GM12878 (cell line): ENCODE data around the gene SOX12. TPM values are rescaled to one million over a fixed set of nuclear protein-coding genes. Genes with fewer than 3 reads are reported as not detected.

Experiments
- ATAC-seq: fragments of 200-7000 bp; cut with Tn5 transposase; 3 replicates; pipeline ENCODE4 v1.9.1; 2020; ENCODE audit warnings: mild to moderate bottlenecking, moderate library complexity
- BruUV-seq: library from RNA; stranded (reverse); fragments of 400-500 nt; replicated peaks from 2 replicates; lab custom pipeline; 2021; lab: Mats Ljungman, UMichigan
- CTCF ChIA-PET: fragments of 300-600 bp; sonication (Branson Sonifier 250); formaldehyde crosslinking; extraction: SDS; loops from one replicate; lab custom pipeline; 2021; ENCODE audit warnings: inconsistent platforms; lab: Yijun Ruan, JAX
- POLR2A ChIA-PET: fragments of 350-600 bp; formaldehyde crosslinking; extraction: SDS; loops from one replicate; lab custom pipeline; 2021; ENCODE audit warnings: inconsistent platforms; lab: Charles Lee
- RAD21 ChIA-PET: fragments of 300-600 bp; sonication (Branson Sonifier 250); formaldehyde crosslinking; loops from one replicate; lab custom pipeline; 2023; ENCODE audit warnings: antibody characterized with exemption; ENCODE audit not compliant: unreplicated experiment; lab: Charles Lee
- SMC1A ChIA-PET: fragments of 300-600 bp; sonication (Branson Sonifier 250); formaldehyde crosslinking; loops from one replicate; lab custom pipeline; 2023; ENCODE audit not compliant: unreplicated experiment, uncharacterized antibody; lab: Charles Lee
- DNase-seq: peaks from one replicate; pipeline ENCODE4 v3.0.0-alpha.2; 2011; ENCODE audit warnings: low read depth, low spot score
- FAIRE-seq: peaks from 3 replicates; lab custom pipeline; 2011; peaks lifted over from hg19 to GRCh38; lab: Jason Lieb, UNC
- H2AFZ ChIP-seq: 2 replicates; pipeline ENCODE4 v1.6.0; 2011; ENCODE audit warnings: low read depth, low read length, control low read depth; ENCODE audit not compliant: control insufficient read depth
- H3K27ac ChIP-seq: 2 replicates; pipeline ENCODE4 v1.5.1; 2011; ENCODE audit warnings: control low read depth; ENCODE audit not compliant: control insufficient read depth, insufficient read depth
- H3K27me3 ChIP-seq, 2 experiments: replicated peaks in 1 of 2; 2 replicates each; pipeline versions ENCODE4 v1.6.0 to v1.6.1; 2011; ENCODE audit warnings: low read length in 1 of 2; ENCODE audit not compliant: control insufficient read depth in 2 of 2, insufficient read depth in 2 of 2
- H3K36me3 ChIP-seq, 2 experiments: 2 replicates each; pipeline ENCODE4 v1.5.1; 2011; ENCODE audit warnings: low read length in 1 of 2; ENCODE audit not compliant: control insufficient read depth in 2 of 2, insufficient read depth in 2 of 2
- H3K4me1 ChIP-seq: 2 replicates; pipeline ENCODE4 v1.6.1; 2011; ENCODE audit warnings: mild to moderate bottlenecking, low read length, moderate library complexity, mixed read lengths; ENCODE audit not compliant: control insufficient read depth, insufficient read depth
- H3K4me2 ChIP-seq: 2 replicates; pipeline ENCODE4 v1.6.0; 2011; ENCODE audit warnings: control low read depth; ENCODE audit not compliant: control insufficient read depth, insufficient read depth
- H3K4me3 ChIP-seq: fragments of 200-600 bp; sonication (generic); 2 replicates; pipeline ENCODE4 v1.5.1; 2016
- H3K79me2 ChIP-seq: 2 replicates; pipeline ENCODE4 v1.6.0; 2011; ENCODE audit warnings: low read length; ENCODE audit not compliant: control insufficient read depth, insufficient read depth
- H3K9ac ChIP-seq: 2 replicates; pipeline ENCODE4 v1.8.0; 2011; ENCODE audit warnings: low read length, control low read depth, mixed read lengths; ENCODE audit not compliant: control insufficient read depth, insufficient read depth
- H3K9me3 ChIP-seq: replicated peaks from 3 replicates; pipeline ENCODE4 v1.5.1; 2011; ENCODE audit warnings: mild to moderate bottlenecking, low read length; ENCODE audit not compliant: control insufficient read depth, insufficient read depth
- H4K20me1 ChIP-seq: 2 replicates; pipeline ENCODE4 v1.6.0; 2011; ENCODE audit not compliant: control insufficient read depth, insufficient read depth
- CHD2 ChIP-seq: IDR thresholded peaks from 2 replicates; pipeline ENCODE4 v1.6.1; 2011; ENCODE audit warnings: low read depth, low read length, improper control_type of control experiment, borderline replicate concordance
- ETV6 ChIP-seq, 2 experiments: fragments of 450-650 bp in 1 of 2; IDR thresholded peaks in 1 of 2; conservative IDR thresholded peaks in 1 of 2; 2 replicates each; pipeline ENCODE4 v1.6.1; 2014; ENCODE audit warnings: antibody characterized with exemption in 1 of 2, borderline replicate concordance in 1 of 2, low read depth in 1 of 2, mild to moderate bottlenecking in 1 of 2, moderate library complexity in 1 of 2
- HDGF ChIP-seq: fragments of 450-650 bp; IDR thresholded peaks from 2 replicates; pipeline ENCODE4 v1.6.1; 2016; ENCODE audit warnings: antibody characterized with exemption
- IKZF1 ChIP-seq: fragments of 450-650 bp; conservative IDR thresholded peaks from 2 replicates; pipeline ENCODE4 v1.6.1; 2017; ENCODE audit warnings: antibody characterized with exemption, mild to moderate bottlenecking
- MTA2 ChIP-seq: fragments of 450-650 bp; IDR thresholded peaks from 2 replicates; pipeline ENCODE4 v1.6.1; 2016; ENCODE audit warnings: low read depth, mild to moderate bottlenecking, moderate library complexity
- NFIC ChIP-seq: IDR thresholded peaks from 2 replicates; pipeline ENCODE4 v1.6.1; 2012; ENCODE audit warnings: low read depth, mild to moderate bottlenecking, inconsistent platforms, low read length, moderate library complexity
- NFXL1 ChIP-seq: fragments of 450-650 bp; IDR thresholded peaks from 2 replicates; pipeline ENCODE4 v1.6.1; 2017; ENCODE audit warnings: antibody characterized with exemption, mild to moderate bottlenecking, borderline replicate concordance
- SIN3A ChIP-seq: IDR thresholded peaks from 2 replicates; pipeline ENCODE4 v1.6.1; 2012; ENCODE audit warnings: low read depth, low read length, improper control_type of control experiment
- SMAD5 ChIP-seq: IDR thresholded peaks from 2 replicates; pipeline ENCODE4 v1.6.1; 2016; ENCODE audit warnings: antibody characterized with exemption, low read depth
- WGBS: methylation state at CpG from one replicate; pipeline ENCODE4 v1.1.6; 2016; ENCODE audit warnings: low lambda C conversion rate; ENCODE audit not compliant: insufficient replicate concordance, insufficient coverage; ENCODE audit errors: missing lambda C conversion rate; 5-methylcytosine and 5-hydroxymethylcytosine counted together
- in situ Hi-C: fragments of 300-500 bp; cut with MboI; formaldehyde crosslinking; loops from 9 replicates; pipeline ENCODE4 v1.14.3; 2018; ENCODE audit warnings: mixed read lengths
- intact Hi-C: fragments of 100-400 bp; cut with micrococcal nuclease; formaldehyde crosslinking; loops from one replicate; pipeline ENCODE4 v1.14.2; 2022; ENCODE audit not compliant: unreplicated experiment
- polyA plus RNA-seq, 11 experiments: library from polyadenylated mRNA; depleted of rRNA in 4 of 11; unstranded in 6 of 11; stranded (reverse) in 5 of 11; fragments of >200 nt; fragmentation: Nextera tagmentation in 4 of 11; fragmentation: Illumina TruSeq in 1 of 11; extraction: Ambion mirVana in 4 of 11; extraction: Trizol in 1 of 11; gene quantifications; 1 replicate in 1 of 11; 2 replicates in 10 of 11; pipeline versions ENCODE4 v1.2.1 to v1.2.3, GENCODE V29; 2011 to 2016; ENCODE audit warnings: inconsistent platforms in 2 of 11, missing spikeins in 2 of 11, low read depth in 1 of 11
- total RNA-seq, 4 experiments: library from RNA; depleted of rRNA in 3 of 4; stranded (reverse); fragments of >200 nt in 3 of 4; fragmentation: Illumina TruSeq in 1 of 4; extraction: Trizol in 1 of 4; gene quantifications; 2 replicates each; pipeline versions ENCODE4 v1.2.1 to v1.2.3, GENCODE V29; 2013 to 2021
- TF ChIP-seq, protein P1 (sequence below): fragments of 450-650 bp; IDR thresholded peaks from 2 replicates; pipeline ENCODE4 v1.6.1; 2017; ENCODE audit warnings: mild to moderate bottlenecking, moderate library complexity
- TF ChIP-seq, protein P2 (sequence below): IDR thresholded peaks from 2 replicates; pipeline ENCODE4 v1.6.1; 2011; ENCODE audit warnings: low read depth, mild to moderate bottlenecking, low read length, moderate library complexity, borderline replicate concordance; ENCODE audit errors: extremely low read depth
- TF ChIP-seq, protein P3 (sequence below): IDR thresholded peaks from 2 replicates; pipeline ENCODE4 v1.6.1; 2012; ENCODE audit warnings: low read depth, low read length, improper control_type of control experiment

SOX12 gene
- total and polyA plus RNA-seq, 10 of the 15 experiments (the other 5 are each of a cell fraction or from before 2014, with no cell fraction given): 0.50 to 17.9 (median 1.4) TPM

DNA sequence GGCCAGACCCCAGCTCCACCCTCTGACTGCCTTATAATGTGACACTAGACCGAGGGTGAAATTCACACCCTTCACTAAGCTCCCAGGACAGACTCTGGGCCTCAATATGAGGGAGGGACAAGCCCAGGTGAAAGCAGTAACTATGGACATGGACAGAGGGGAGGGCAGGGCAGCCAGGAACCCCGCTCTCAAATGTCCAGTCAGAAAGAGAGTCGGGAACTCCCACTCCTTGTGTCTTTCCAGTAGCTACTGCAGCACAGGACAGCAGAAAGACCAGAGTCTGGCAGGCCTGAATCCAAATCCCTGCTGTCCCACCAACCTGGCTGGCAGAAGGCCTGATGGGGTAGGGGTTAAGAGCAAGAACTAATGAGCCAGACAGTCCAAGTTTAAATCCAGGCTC, 41.2 kb upstream of the SOX12 start:
- Histone ChIP-seq H3K4me3 (no peak overlapping the region), H3K27ac (no peak overlapping the region), H2AFZ (no peak overlapping the region), H3K9ac (no peak overlapping the region), H3K36me3 (no peaks in the 10 kb centered on the region; a peak in 1 of 4 replicates), H3K4me2 (no peak overlapping the region), H4K20me1 (no peaks in the 10 kb centered on the region), H3K79me2 (no peaks in the 10 kb centered on the region), H3K9me3 (no peaks in the 10 kb centered on the region), H3K4me1 (no peaks in the 10 kb centered on the region), H3K27me3 (no peaks in the 10 kb centered on the region)
- CTCF ChIA-PET: interaction anchor here (1.0 kb wide), 1 partner anchor 46 kb away, joined by 4 read pairs; no protein-coding TSS in a partner anchor
- POLR2A ChIA-PET: no interaction called here
- no peak for ATAC-seq
- no peak for FAIRE-seq
- RAD21 ChIA-PET: no interaction called here
- in situ Hi-C loops (no loop called here), intact Hi-C loops (no loop called here)
- TF ChIP-seq, protein P1, sequence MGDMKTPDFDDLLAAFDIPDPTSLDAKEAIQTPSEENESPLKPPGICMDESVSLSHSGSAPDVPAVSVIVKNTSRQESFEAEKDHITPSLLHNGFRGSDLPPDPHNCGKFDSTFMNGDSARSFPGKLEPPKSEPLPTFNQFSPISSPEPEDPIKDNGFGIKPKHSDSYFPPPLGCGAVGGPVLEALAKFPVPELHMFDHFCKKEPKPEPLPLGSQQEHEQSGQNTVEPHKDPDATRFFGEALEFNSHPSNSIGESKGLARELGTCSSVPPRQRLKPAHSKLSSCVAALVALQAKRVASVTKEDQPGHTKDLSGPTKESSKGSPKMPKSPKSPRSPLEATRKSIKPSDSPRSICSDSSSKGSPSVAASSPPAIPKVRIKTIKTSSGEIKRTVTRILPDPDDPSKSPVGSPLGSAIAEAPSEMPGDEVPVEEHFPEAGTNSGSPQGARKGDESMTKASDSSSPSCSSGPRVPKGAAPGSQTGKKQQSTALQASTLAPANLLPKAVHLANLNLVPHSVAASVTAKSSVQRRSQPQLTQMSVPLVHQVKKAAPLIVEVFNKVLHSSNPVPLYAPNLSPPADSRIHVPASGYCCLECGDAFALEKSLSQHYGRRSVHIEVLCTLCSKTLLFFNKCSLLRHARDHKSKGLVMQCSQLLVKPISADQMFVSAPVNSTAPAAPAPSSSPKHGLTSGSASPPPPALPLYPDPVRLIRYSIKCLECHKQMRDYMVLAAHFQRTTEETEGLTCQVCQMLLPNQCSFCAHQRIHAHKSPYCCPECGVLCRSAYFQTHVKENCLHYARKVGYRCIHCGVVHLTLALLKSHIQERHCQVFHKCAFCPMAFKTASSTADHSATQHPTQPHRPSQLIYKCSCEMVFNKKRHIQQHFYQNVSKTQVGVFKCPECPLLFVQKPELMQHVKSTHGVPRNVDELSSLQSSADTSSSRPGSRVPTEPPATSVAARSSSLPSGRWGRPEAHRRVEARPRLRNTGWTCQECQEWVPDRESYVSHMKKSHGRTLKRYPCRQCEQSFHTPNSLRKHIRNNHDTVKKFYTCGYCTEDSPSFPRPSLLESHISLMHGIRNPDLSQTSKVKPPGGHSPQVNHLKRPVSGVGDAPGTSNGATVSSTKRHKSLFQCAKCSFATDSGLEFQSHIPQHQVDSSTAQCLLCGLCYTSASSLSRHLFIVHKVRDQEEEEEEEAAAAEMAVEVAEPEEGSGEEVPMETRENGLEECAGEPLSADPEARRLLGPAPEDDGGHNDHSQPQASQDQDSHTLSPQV: no peak
- no peak for TF ChIP-seq IKZF1
- no TSS peak for BruUV-seq
- no peak for DNase-seq
- SMC1A ChIA-PET: no interaction called here
- 76% methylated on average over 3 of the region's 3 CpGs for WGBS

DNA sequence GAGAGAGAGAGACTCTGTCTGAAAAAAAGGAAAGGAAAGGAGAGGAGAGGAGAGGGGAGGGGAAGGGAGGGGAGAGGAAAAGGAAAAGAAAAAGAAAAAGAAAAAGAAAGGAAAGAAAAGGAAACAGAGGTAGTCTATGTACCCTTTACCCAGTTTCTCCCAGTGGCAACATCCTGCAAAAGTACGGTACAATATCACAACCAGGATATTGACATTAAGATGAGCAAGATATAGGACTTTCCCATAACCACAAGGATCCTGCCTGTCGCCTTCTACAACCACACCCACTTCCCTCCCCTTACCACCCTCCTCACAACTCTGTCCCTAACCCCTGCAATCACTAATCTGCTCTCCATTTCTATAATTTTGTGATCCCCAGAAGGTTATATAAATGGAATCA, 38.8 kb upstream of the SOX12 start:
- ATAC-seq (no peak), DNase-seq (no peak), FAIRE-seq (no peak)
- in situ Hi-C loops (no loop called here), intact Hi-C loops (no loop called here)
- peaks cover 12% of the 10 kb centered on the region for H3K4me1 ChIP-seq
- no peaks in the 10 kb centered on the region for H3K9me3 ChIP-seq
- no peaks in the 10 kb centered on the region for H3K36me3 ChIP-seq
- no peak overlapping the region for H3K9ac ChIP-seq
- ChIA-PET CTCF (no interaction called here), SMC1A (no interaction called here), RAD21 (no interaction called here), POLR2A (no interaction called here)
- WGBS: 26% methylated on average over 2 of the region's 2 CpGs
- H3K4me3 ChIP-seq: no peak overlapping the region
- no peaks in the 10 kb centered on the region for H4K20me1 ChIP-seq
- BruUV-seq: no TSS peak
- no peak overlapping the region for H3K27ac ChIP-seq
- peaks cover 4% of the 10 kb centered on the region for H3K79me2 ChIP-seq
- no peak overlapping the region for H2AFZ ChIP-seq
- H3K4me2 ChIP-seq: no peak overlapping the region
- no peaks in the 10 kb centered on the region for H3K27me3 ChIP-seq
- no peak for TF ChIP-seq CHD2
- TF ChIP-seq NFIC: no peak
- no peak for TF ChIP-seq ETV6 (conservative IDR thresholded peaks at IDR 0.05 in 1 of 2, IDR thresholded peaks at IDR 0.05 in 1 of 2; ENCODE audit: borderline replicate concordance in 1 of 2, low read depth in 1 of 2)
- TF ChIP-seq HDGF: no peak
- no peak for TF ChIP-seq SIN3A
- TF ChIP-seq SMAD5: no peak
- TF ChIP-seq, protein P2, sequence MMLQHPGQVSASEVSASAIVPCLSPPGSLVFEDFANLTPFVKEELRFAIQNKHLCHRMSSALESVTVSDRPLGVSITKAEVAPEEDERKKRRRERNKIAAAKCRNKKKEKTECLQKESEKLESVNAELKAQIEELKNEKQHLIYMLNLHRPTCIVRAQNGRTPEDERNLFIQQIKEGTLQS: no peak
- TF ChIP-seq NFXL1: no peak
- no peak for TF ChIP-seq MTA2
- no peak for TF ChIP-seq IKZF1
- TF ChIP-seq, protein P3, sequence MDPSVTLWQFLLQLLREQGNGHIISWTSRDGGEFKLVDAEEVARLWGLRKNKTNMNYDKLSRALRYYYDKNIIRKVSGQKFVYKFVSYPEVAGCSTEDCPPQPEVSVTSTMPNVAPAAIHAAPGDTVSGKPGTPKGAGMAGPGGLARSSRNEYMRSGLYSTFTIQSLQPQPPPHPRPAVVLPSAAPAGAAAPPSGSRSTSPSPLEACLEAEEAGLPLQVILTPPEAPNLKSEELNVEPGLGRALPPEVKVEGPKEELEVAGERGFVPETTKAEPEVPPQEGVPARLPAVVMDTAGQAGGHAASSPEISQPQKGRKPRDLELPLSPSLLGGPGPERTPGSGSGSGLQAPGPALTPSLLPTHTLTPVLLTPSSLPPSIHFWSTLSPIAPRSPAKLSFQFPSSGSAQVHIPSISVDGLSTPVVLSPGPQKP: no peak
